Tongue (tissue), 2 donors: ENCODE results near the gene RABL2B. TPM values are rescaled to one million over a fixed set of nuclear protein-coding genes. Genes with fewer than 3 reads are reported as not detected.

ENCODE experiments used
- DNase-seq: peaks from one replicate; pipeline ENCODE4 v3.0.0-alpha.2; 2015
- total RNA-seq: library from RNA; depleted of rRNA; stranded (reverse); fragments of >200 nt; gene quantifications from one replicate; pipeline ENCODE4 v1.2.3, GENCODE V29; 2014

RABL2B gene
- total RNA-seq, 1 donor from 2014 or later = 6.2 TPM

DNA sequence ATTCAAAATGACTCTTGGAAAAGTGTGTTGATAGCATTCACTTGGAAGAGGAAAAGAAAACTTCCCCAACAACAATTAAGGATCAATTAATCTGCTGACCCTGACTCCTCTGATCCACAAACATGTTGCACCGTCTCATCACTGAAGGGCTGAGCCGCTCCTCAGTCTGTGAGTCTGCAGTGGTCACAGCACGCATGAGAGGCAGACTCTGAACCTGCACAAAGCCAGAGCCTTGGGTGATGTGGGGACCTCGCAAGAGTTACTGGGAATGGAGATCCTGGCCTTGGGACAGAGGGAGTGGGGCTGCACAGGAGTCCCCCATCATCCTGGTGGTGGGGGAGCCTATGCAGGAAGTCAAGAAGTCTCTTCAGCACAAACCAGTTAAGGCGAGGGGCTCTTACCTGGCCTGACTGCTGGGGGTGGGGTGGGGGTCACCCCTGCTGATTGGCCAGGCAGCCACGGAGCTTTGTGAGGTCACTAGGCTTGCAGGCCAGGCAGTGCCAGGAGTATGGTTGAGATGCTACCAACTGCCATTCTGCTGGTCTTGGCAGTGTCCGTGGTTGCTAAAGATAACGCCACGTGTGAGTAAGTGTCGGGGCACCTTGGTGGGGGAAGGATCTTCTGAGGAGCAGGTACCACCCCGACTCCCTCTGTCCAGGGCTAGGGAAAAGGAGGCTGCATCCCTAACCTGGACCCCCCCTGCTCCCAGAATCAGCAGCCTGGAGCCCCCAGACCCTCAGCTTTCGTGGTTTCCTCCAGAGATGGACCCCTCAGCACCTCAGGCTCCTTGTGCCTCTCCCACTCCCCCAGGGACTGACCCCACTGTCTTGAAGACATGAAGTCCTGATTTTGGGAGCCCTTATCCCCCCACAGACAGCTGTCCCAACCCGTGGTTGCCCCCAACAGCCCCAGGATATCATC lies 45.4 kb downstream of the RABL2B start, which contains the start of gene ACR:
Gene ACR (plus strand): TSS at position 477 of the 921 bp plus-strand sequence. CDS start 32 bp downstream, at position 509.
- DNase-seq = no peak

DNA sequence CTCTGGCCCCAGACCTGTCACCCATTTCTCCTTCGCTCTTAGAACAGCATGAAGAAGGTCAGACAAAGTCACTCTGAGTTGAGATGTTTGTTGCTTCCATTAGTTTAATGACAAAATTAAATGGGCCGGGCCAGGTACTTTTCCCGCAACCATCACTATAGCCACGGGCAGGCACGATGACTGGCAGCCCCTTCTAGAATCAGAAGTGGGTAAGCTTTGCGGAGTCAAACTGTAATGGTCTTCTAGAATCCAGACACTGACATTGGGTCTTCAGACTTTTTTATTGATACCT lies 47.8 kb downstream of the RABL2B start:
- DNase-seq = no peak

DNA sequence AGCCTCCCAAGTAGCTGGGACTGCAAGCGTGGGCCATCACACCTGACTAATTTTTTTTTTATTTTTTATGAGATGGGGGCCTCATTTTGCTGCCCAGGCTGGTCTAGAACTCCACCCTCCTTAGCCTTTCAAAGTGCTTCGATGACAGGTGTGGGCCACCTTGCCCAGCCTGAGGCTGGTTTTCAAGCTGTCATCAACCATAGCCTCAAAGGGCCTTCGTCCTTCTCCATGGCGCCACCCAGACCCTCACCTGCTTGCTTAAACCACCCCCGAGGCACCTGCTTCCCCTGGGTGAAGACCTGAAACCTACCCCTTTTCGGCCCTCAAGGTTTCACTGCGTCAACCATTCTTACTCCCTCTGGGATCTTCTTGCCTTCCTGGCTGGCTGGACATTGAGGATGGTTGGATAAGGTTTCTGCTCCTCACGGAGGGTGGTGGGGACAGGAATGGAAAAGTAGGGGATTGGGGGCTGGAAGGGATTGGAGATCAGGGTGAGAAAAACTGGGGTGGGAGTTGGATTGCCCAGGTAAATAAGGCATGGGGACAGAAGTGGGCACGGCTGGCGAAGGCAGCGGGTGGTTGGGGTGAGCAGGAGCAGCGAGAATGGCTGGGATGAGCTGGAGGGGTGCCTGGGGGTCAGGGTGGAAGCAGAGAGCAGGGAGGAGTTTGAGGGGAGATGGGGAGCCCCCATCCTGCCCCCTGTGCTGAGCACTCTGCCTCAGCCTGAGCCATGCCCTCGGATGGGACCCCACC lies 48.3 kb downstream of the RABL2B start:
- no peak for DNase-seq

DNA sequence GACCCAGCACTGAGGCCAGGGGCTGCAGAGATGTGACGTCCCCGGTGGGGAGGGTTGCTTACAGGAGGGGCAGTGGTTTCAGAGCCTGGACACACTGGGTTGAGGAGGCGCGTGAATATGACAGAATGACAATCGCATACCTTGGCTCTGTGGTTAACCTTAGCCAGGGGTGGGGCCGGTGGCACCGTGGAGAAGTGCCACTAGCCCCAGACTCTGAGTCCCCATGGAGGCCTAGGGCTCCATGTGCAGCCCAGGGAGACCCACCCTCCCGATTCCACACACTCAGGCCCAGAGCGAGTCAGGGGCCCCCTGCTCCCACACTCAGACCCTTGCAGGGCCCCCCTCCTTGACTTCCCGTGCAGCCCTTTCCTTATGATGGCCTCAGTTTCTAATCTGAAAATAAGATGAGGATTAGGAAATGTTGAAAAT lies 49.1 kb downstream of the RABL2B start:
- no peak for DNase-seq

DNA sequence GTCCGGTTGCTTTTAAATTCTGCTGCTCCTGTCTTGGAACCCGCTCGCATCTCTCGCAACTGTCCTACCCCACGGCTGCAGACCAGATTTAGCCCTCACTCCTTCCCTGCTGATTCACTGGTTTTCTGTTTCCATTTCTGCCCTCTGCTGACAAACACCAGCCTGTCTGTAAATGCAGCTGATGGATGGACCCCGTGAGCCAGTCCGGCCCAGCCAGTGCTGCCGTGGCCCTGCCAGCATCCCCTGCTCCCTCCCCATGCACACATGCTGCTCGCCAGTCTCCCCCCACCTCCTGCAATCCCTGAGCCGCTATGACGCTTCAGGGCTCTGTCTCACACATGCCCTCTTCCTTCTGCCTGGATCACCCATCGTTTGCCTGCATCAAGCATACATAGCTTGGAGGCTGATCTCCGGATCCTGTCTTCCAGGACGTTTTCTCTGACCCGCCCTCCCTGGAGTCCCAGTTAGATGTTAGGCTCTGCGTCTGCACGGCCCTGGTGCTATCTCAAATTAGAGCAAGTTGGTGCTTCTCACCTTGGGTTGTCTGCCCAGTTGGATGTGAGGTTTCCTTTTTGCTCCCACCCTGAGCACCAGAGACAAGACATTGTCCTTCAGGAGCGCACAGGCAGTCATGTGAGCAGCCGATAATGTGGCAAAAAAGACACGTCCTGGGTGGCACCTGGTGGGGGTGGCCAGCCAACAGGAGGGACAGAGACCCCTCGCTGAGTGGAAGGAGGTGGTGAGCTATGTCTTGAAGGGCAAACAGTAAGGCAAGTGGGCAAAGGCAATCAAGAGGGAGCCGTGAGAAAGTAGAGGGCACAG lies 49.7 kb downstream of the RABL2B start:
- peak; percentile 19 for DNase-seq

DNA sequence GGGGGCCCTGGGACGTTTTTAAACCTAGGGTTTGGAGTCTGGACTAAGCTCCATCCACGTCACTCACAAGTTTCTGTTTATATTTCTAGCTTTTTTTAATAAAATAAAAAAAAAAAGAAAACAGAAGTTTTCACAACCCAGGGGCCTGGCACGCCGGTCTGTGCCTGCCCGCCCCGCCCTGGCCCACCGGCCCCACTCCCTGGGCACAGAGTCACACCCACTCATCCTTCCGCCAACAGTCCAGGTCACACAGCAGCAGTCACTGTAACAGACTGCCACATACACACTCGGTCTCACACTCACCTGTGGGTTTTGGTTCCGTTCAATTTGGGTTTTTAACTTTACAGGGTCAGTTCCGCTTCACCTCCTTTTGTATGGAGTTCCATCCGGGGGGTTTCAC lies 50.8 kb downstream of the RABL2B start:
- no peak for DNase-seq

DNA sequence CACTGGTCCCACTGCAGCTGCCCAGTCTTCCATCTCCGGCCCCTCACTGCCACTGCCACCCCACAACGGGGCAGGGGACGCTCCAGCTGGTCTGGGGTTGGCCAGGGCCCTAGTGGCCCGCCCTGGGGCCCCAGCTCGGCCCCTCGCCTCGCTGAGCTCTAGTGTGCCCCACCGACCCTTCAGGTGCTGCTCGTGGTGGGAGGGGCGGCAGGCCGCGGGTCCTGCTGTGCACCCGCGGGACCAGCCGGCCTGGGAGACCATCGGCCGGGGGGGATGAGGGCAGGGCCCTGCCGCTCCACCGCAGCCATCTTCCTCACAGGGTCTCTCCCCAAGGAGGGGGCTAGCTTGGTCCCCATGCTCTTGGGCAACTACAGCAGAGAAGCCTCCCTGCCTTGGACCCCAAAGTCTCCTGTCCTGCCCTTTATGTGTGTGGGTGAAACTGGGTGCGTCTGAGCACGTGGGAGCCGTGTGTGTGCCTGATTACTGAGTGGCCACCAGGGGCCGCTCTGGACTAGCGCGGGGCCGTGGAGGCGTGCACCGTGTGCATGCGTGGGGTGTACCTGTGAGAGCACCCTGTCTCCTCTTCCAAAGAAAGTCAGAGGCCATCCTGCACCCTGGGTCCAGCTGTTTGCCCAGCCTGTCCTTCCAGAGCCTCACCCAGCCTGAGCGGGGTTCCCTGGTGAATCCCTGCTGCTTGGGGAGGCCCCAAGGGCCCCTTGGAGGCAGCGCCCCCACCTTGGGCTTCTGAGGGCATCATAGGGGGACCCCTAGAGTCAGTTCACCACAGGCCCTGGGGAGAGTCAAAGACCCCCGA lies 51.4 kb downstream of the RABL2B start:
- DNase-seq = peak; percentile 28

DNA sequence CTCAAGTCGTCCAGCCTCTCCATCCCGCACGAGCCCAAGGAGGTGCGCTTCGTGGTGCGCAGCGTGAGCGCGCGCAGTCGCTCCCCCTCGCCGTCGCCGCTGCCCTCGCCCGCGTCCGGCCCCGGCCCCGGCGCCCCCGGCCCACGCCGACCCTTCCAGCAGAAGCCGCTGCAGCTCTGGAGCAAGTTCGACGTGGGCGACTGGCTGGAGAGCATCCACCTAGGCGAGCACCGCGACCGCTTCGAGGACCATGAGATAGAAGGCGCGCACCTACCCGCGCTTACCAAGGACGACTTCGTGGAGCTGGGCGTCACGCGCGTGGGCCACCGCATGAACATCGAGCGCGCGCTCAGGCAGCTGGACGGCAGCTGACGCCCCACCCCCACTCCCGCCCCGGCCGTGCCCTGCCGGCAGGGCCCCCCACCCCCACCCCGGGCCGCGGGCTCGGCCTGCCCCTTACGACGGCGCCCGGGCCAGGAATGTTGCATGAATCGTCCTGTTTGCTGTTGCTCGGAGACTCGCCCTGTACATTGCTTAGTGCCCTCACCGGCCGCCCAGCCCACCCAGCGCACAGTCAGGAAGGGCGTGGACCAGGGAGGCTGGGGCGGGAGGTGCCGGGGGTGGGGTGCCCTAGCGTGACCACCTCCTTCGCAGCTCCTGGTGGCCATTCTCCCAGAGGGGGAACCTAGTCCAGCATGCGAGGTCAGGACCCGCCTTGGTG lies 52.3 kb downstream of the RABL2B start:
- DNase-seq = peak; percentile 27

DNA sequence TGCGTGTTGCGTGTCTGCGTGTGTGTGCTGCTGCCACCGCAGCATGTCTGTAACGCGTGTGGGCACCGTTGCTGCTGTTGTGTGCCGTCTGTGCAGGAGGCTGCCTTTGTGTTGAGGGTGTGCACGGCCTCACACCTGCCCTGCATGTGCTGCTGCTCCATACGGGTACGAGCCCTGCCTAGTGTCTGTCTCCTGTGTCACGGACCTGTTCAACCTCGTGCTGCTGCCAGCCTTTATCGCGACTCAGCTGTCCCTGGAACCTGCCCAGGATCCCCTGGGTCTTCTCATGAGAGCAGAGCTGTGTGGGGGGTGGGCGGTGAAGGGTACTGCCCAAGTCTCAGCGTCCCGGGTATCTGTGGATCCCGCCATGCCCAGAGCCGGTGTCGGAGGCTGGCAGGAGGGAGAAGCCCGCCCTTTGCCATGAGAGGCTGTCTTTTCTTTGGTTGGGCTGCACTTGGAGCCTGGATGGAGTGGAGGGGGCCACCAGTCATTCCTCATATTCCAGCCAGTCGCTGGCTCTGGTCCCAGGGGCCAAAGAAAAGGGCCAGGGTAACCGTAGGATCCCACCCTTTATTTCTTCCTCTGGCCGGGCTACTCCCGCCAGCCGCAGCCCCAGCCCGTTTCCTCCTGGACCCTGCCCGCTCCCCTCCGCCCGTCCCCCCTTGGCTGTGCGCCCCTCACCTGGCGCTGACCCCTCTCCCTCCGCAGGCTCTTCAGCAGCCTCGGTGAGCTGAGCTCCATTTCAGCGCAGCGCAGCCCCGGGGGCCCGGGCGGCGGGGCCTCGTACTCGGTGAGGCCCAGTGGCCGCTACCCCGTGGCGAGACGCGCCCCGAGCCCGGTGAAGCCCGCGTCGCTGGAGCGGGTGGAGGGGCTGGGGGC lies 53.2 kb downstream of the RABL2B start:
- DNase-seq = no peak

DNA sequence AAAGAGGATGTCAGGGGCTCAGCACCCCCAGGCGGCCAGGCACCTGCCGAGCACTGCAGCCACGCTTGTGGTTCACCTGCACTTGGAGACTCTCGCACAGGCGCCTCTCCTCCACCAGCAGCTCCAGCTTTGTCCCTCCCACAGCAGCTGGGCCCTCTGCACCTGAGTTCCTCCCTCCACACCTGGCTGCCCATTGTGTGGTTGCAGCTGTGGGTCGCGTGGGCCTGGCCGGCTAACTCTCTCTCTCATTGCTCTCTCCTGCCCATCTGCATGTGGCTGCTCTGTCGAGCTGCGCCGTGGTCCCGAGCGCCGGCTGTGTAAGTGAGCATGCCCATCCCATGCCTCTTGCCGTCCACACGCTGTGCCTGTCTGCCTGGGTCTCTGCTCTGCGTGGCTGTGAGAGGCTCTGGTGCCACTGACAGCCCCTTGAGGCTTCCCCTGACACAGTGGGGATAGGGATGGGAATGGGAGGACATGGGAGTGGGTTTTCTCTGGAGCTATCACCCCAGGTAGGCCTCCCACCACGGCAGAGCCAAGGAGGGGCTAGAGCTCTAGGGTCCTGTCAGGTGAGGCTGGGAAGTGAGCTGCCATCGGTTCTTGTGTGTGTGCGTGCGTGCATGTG lies 53.9 kb downstream of the RABL2B start:
- no peak for DNase-seq

DNA sequence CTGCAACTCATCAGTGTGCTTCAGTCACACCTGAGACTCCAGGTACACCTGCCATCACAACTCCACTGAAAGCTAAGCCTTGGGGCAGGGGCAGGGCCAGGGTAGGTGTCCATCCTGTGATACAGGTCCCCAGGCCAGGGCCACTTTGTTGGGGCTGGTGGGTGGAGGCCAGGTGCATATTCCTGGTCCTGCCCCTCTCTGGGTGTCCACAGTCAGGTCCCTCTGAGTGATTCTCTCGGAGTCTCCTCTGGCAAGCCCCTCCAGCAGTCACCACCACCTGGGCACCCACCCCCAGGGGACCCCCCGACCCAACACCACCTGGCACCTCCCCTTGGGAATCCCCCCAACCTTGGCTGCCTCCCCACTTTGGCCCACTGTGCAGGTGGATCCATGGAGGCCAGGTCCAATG lies 54.9 kb downstream of the RABL2B start:
- DNase-seq = no peak

DNA sequence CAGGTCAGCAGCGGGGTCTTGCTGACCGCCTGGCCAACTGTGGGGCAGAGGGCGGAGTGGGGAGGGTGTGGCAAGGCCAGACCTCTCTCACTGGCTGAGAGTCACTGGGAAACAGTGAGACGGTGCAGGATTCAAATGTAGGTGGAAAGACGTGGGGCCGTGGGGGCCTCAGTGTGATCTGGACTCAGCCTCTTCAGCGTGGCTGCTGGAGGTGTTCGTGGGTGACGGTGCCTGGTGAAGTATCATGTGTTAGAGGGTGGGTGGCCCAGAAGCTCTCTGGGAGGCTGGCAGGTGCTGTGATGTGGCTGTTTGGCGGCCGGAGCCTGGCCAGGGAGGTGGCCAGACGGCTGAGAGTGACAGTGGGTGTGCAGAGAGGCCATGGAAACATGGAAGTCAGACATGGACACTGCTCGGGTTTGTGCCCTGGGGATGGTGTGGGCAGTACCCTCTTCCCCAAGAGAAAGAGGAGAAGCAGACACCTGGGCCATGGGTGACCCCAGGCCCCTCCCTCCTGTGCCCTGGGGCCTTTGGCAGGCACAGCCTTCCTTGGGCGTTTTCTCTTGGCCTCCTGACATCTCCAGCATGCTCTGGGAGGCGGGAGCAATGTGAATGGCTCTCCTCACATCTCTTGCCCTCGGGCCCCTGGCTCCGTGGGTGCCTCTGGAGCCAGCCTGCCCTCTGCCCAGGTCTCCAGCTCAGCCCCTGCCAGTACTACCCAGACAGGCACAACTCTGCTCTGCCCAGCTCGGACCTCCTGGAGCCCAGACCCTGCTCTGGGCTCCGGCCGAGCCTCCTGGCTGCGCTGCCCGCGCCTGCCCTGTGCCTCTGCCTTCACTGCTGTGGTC lies 55.5 kb downstream of the RABL2B start:
- DNase-seq = no peak

DNA sequence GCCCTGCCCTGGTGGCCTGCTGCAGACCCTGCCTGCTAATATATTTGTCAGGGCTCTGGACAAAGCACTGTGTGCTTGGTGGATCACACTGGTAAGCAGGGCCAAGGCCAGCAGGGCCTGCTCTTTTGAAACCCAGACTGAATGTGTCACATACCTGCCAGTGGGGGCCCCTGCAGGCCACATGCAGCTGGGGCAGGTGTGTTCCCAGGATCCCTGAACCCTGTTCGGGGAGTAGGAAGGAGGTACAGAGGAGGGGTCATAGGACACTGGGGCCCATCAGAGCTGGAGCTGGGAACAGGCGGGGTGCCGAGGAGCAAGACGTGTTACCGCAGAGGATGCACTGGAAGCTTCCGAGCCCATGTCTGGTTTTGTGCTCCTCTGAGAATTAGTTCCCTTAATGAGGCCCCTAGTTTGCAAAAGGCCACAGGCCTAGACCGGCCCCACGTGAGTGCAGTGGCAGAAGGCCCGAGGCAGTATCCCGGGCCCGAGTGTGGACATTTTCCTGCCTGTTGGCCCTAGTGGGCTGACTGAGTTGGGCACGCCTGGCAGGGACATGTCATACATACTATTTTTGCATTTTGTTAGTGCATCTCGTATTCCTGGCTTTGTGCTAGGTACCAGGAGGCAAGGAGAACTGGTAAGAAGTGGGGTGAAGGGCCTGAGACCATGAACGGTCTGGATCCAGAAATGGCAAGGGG lies 56.6 kb downstream of the RABL2B start:
- DNase-seq = no peak

DNA sequence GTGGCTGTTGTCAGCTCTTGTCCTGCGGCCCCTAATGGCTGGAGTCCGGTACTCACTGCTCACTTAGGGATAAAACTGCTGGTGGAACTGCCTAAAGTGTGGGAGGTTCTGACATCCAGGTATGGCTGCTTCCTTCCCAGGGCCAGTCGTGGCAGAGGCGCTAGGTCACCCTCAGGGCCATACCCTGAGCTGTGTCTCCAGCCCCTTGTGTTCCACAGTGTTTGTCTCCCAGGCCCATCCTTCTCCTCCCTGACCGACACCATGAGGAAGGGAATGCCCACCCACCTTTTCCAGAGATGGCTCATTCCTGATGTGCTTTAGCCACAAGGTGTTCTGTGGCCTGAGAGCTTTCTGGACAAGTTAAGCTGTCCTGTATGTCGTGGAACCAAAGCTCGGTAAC lies 57.8 kb downstream of the RABL2B start:
- no peak for DNase-seq

DNA sequence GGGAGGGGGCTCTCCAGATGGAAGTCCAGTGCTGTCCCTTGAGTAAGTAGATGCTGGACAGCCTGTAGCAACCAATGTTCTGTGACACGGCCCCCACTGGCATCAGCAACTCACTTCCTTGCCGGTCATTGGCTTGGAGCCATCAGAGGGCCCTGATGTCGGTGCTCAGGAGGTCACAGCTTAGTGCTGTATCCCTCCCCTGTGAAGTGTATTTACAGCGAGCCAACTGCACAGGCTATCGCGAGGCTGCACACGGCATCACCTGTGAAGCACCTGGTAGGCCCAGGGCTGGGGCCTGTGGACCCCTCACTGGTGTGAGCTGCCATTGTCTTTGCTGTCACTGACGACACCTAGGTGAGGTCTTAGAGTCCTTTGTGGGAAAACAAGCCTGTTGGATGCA lies 58.8 kb downstream of the RABL2B start:
- DNase-seq = no peak

DNA sequence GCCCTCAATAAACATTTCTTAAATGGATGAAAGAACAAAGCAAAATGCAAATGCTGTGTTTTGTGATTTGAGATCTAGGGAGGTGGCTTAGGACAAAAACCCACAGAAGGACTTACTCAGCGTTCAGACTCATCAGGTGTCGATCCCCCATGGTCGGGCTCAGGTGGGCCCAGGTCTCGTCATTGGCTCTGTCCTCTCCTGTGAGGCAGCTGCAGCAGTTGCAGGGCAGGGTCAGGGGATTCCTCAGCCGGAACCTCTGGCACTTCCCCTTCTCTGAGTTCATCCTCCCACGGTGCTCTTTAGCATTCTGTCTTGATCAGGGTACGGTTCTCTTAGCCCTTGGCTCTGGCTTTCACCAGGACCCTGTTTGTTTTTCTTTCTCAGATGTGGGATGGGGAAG lies 59.4 kb downstream of the RABL2B start:
- no peak for DNase-seq

DNA sequence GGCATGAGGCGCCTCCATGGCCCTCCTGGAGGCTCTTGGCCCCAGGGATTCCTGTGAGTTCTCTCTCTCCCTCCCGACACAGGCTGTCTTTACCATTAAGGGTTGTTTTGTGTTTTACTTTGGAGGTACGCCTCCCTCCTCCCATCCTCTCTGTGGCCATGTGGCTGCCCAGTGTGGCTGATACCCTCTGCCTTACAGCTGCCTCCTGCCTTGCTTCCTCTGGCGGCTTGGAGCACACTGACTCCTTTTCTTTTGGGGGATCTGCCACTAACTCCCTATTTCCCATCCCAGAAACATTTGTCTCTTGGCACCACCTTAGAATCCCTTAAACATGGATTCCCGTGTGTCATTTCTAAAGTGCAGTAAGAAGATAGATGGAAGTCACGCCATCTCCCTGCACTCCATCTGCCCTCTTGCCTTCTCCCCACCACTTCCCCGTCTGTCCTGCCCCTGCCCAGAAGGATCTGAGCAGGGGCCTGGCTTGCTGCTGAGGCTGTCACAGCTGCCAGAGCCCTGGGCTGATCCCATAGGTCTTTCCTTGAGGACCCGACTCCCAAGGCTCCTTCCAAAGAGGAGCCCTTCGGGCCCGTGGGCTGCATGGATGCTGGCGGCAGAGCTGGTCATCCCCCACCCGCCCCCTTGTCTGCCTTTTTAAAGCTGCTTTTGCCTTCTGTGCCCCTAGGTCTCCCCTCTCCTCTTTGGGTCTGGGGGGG lies 60.6 kb downstream of the RABL2B start:
- DNase-seq = no peak
